Panc1 (cell line): ENCODE measurements around the gene KLC1.

Source experiments
- CTCF ChIP-seq: fragments of 450-650 bp; IDR thresholded peaks from 2 replicates; pipeline ENCODE4 v1.5.1; 2017; ENCODE audit warnings: mild to moderate bottlenecking
- POLR2AphosphoS5 ChIP-seq: IDR thresholded peaks from 2 replicates; pipeline ENCODE4 v1.6.1; 2012; ENCODE audit warnings: mild to moderate bottlenecking, low read depth, low read length, moderate library complexity
- REST ChIP-seq, 2 experiments: IDR thresholded peaks; 2 replicates each; pipeline ENCODE4 v1.6.1; 2011 to 2012; ENCODE audit warnings: low read depth in 2 of 2, control low read depth in 1 of 2, low read length in 1 of 2, mild to moderate bottlenecking in 1 of 2, moderate library complexity in 1 of 2; ENCODE audit not compliant: insufficient read depth in 1 of 2
- SIN3A ChIP-seq: IDR thresholded peaks from 2 replicates; pipeline ENCODE4 v1.6.1; 2012; ENCODE audit warnings: low read depth, mild to moderate bottlenecking, low read length, moderate library complexity, borderline replicate concordance; ENCODE audit not compliant: insufficient read depth
- TCF7L2 ChIP-seq: IDR thresholded peaks from 2 replicates; pipeline ENCODE4 v1.6.1; 2011; ENCODE audit warnings: mild to moderate bottlenecking, low read depth, low read length, inconsistent platforms

- no peak for TF ChIP-seq CTCF
- TF ChIP-seq REST (IDR thresholded peaks at IDR 0.05; ENCODE audit: insufficient read depth in 1 of 2, low read depth in 2 of 2, low read length in 1 of 2) = no peak
- TF ChIP-seq POLR2AphosphoS5 = no peak; the same call in 1 of the 2 replicates
- TF ChIP-seq SIN3A = no peak
- no peak for TF ChIP-seq TCF7L2
Observed at GRCh38 chr14:103702497-103703432, 73.8 kb downstream of the KLC1 start.
